ENCODE results near the gene LRIG2.

DNA sequence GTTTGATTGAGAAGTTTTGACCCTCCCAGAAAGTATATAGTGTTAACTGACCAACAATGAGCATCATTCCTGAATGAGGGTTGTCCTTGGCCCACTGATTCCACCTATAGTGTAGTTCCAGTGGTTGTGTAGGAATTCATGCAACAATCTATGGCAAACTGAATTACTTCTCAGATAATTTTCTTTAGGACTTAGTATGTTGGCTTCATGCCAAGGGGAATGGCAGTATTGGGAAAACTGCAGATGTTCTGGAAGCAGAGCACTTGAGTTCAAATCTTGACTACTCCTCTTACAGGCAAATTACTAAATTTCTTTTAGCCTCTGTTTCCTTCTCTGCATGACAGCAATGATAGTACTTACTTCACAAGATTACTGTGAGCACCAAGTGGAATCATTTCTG, 65.8 kb downstream of the LRIG2 start:
- TF ChIP-seq EZH2phosphoT487 (IDR thresholded peaks at IDR 0.05; ENCODE audit: borderline replicate concordance) (no peak), ZNF274 (IDR thresholded peaks at IDR 0.05; ENCODE audit: low read depth, low read length) (no peak), POLR2A (IDR thresholded peaks at IDR 0.05; ENCODE audit: borderline replicate concordance, extremely low read depth, insufficient read depth, insufficient read length) (no peak), SIN3A (IDR thresholded peaks at IDR 0.05; ENCODE audit: low read depth) (no peak), EZH2 (IDR thresholded peaks at IDR 0.05) (no peak), CBX3 (IDR thresholded peaks at IDR 0.05; ENCODE audit: low read depth) (no peak), ZFX (IDR thresholded peaks at IDR 0.05) (no peak), POLR2AphosphoS5 (IDR thresholded peaks at IDR 0.05; ENCODE audit: low read depth, low read length) (no peak), JUND (IDR thresholded peaks at IDR 0.05) (no peak), SRF (IDR thresholded peaks at IDR 0.05; ENCODE audit: low read depth) (no peak)
- TF ChIP-seq, protein P1, sequence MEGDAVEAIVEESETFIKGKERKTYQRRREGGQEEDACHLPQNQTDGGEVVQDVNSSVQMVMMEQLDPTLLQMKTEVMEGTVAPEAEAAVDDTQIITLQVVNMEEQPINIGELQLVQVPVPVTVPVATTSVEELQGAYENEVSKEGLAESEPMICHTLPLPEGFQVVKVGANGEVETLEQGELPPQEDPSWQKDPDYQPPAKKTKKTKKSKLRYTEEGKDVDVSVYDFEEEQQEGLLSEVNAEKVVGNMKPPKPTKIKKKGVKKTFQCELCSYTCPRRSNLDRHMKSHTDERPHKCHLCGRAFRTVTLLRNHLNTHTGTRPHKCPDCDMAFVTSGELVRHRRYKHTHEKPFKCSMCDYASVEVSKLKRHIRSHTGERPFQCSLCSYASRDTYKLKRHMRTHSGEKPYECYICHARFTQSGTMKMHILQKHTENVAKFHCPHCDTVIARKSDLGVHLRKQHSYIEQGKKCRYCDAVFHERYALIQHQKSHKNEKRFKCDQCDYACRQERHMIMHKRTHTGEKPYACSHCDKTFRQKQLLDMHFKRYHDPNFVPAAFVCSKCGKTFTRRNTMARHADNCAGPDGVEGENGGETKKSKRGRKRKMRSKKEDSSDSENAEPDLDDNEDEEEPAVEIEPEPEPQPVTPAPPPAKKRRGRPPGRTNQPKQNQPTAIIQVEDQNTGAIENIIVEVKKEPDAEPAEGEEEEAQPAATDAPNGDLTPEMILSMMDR (IDR thresholded peaks at IDR 0.05 in 2 of 3, conservative IDR thresholded peaks at IDR 0.05 in 1 of 3; ENCODE audit: borderline replicate concordance in 1 of 3, insufficient read depth in 1 of 3, low read depth in 2 of 3, low read length in 2 of 3): no peak
- TF ChIP-seq, protein P2, sequence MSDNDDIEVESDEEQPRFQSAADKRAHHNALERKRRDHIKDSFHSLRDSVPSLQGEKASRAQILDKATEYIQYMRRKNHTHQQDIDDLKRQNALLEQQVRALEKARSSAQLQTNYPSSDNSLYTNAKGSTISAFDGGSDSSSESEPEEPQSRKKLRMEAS (IDR thresholded peaks at IDR 0.05): no peak
- TF ChIP-seq, protein P3, sequence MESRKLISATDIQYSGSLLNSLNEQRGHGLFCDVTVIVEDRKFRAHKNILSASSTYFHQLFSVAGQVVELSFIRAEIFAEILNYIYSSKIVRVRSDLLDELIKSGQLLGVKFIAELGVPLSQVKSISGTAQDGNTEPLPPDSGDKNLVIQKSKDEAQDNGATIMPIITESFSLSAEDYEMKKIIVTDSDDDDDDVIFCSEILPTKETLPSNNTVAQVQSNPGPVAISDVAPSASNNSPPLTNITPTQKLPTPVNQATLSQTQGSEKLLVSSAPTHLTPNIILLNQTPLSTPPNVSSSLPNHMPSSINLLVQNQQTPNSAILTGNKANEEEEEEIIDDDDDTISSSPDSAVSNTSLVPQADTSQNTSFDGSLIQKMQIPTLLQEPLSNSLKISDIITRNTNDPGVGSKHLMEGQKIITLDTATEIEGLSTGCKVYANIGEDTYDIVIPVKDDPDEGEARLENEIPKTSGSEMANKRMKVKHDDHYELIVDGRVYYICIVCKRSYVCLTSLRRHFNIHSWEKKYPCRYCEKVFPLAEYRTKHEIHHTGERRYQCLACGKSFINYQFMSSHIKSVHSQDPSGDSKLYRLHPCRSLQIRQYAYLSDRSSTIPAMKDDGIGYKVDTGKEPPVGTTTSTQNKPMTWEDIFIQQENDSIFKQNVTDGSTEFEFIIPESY (IDR thresholded peaks at IDR 0.05; ENCODE audit: extremely low read depth, insufficient replicate concordance, low read length): no peak
